K562 (cell line): Measurements from ENCODE around the gene FOXF2. TPM values are rescaled to one million over a fixed set of nuclear protein-coding genes. Genes with fewer than 3 reads are reported as not detected.

Source experiments
- ATAC-seq: fragments of 200-7000 bp; cut with Tn5 transposase; 3 replicates; pipeline ENCODE4 v1.9.1; 2020; ENCODE audit warnings: moderate library complexity
- BruUV-seq: library from RNA; stranded (reverse); fragments of 400-500 nt; replicated peaks from 2 replicates; lab custom pipeline; 2021; lab: Mats Ljungman, UMichigan
- CTCF ChIA-PET: fragments of 300-600 bp; formaldehyde crosslinking; extraction: SDS; loops from one replicate; lab custom pipeline; 2021; ENCODE audit warnings: low intra/inter-chr PET ratio; lab: Yijun Ruan, JAX
- POLR2A ChIA-PET: fragments of 300-600, 350-650 bp; sonication (Branson Sonifier 250); formaldehyde crosslinking; extraction: SDS; loops from one replicate; lab custom pipeline; 2021; ENCODE audit warnings: antibody characterized with exemption, inconsistent platforms; lab: Yijun Ruan, JAX
- DNase-seq, 4 experiments: peaks; one replicate each; pipeline versions ENCODE4 v3.0.0 to v3.0.0-alpha.2; 2011 to 2018; ENCODE audit warnings: low spot score in 3 of 4, mixed read lengths in 3 of 4; ENCODE audit errors: extremely low read depth in 1 of 4
- FAIRE-seq: peaks from 2 replicates; lab custom pipeline; 2011; peaks lifted over from hg19 to GRCh38; lab: Jason Lieb, UNC
- H2AFZ ChIP-seq: 2 replicates; pipeline ENCODE4 v1.6.0; 2011; ENCODE audit warnings: low read depth, low read length, control low read depth, inconsistent platforms
- H3K27ac ChIP-seq: fragments of 200-600 bp; 3 replicates; pipeline ENCODE4 v1.8.0; 2011; ENCODE audit warnings: low read depth, mild to moderate bottlenecking, control low read depth, inconsistent platforms, low read length, moderate library complexity, mixed read lengths; ENCODE audit errors: extremely low read depth
- H3K27me3 ChIP-seq, 2 experiments: fragments of 300-600 bp in 1 of 2; 2 replicates in 1 of 2; 3 replicates in 1 of 2; pipeline versions ENCODE4 v1.6.0 to v1.8.0; 2011; ENCODE audit warnings: inconsistent platforms in 2 of 2, low read length in 2 of 2, mild to moderate bottlenecking in 1 of 2, mixed read lengths in 1 of 2, moderate library complexity in 1 of 2; ENCODE audit not compliant: control insufficient read depth in 2 of 2, insufficient read depth in 2 of 2
- H3K36me3 ChIP-seq: fragments of 300-600 bp; 3 replicates; pipeline ENCODE4 v1.8.0; 2011; ENCODE audit warnings: mild to moderate bottlenecking, low read length, inconsistent platforms; ENCODE audit not compliant: control insufficient read depth, insufficient read depth
- H3K4me1 ChIP-seq, 2 experiments: fragments of 200-600 bp in 1 of 2; replicated peaks in 1 of 2; 2 replicates in 1 of 2; 3 replicates in 1 of 2; pipeline versions ENCODE4 v1.5.1 to v1.8.0; 2011; ENCODE audit warnings: inconsistent platforms in 2 of 2, low read length in 2 of 2, mild to moderate bottlenecking in 1 of 2, mixed read lengths in 1 of 2, moderate library complexity in 1 of 2; ENCODE audit not compliant: control insufficient read depth in 2 of 2, insufficient read depth in 2 of 2
- H3K4me2 ChIP-seq: 2 replicates; pipeline ENCODE4 v1.6.1; 2011; ENCODE audit warnings: low read length, control low read depth, inconsistent platforms, mixed read lengths; ENCODE audit not compliant: insufficient read depth
- H3K4me3 ChIP-seq: fragments of 200-600 bp; sonication (generic), shearing (Covaris generic); 2 replicates; pipeline ENCODE4 v1.5.1; 2016; ENCODE audit warnings: control low read depth, inconsistent platforms
- H3K79me2 ChIP-seq: fragments of 200-600 bp; 3 replicates; pipeline ENCODE4 v1.8.0; 2011; ENCODE audit warnings: low read length, inconsistent platforms; ENCODE audit not compliant: control insufficient read depth, insufficient read depth
- H3K9ac ChIP-seq, 2 experiments: 2 replicates each; pipeline versions ENCODE4 v1.6.0 to v1.6.1; 2011; ENCODE audit warnings: low read depth in 2 of 2, low read length in 2 of 2, control low read depth in 1 of 2, inconsistent platforms in 1 of 2, mild to moderate bottlenecking in 1 of 2, mixed read lengths in 1 of 2; ENCODE audit not compliant: insufficient read depth in 1 of 2
- H3K9me1 ChIP-seq: one replicate; pipeline ENCODE4 v1.6.0; 2011; ENCODE audit warnings: inconsistent platforms, mild to moderate bottlenecking, low read length, moderate library complexity; ENCODE audit not compliant: control insufficient read depth, insufficient read depth
- H3K9me3 ChIP-seq: replicated peaks from 2 replicates; pipeline ENCODE4 v1.5.1; 2011; ENCODE audit warnings: low read depth, low read length, inconsistent platforms; ENCODE audit not compliant: control insufficient read depth, insufficient read depth
- H4K20me1 ChIP-seq: replicated peaks from 2 replicates; pipeline ENCODE4 v1.6.1; 2011; ENCODE audit warnings: low read length, inconsistent platforms, mixed read lengths; ENCODE audit not compliant: control insufficient read depth, insufficient read depth
- RCOR1 ChIP-seq, 2 experiments: IDR thresholded peaks; 2 replicates each; pipeline ENCODE4 v1.6.1; 2012; ENCODE audit warnings: low read depth in 2 of 2, low read length in 2 of 2, borderline replicate concordance in 1 of 2, improper control_type of control experiment in 1 of 2
- STAG1 ChIP-seq: sonication (generic); formaldehyde crosslinking; IDR thresholded peaks from 2 replicates; pipeline ENCODE4 v1.5.0; 2020; ENCODE audit warnings: missing genetic modification reagents, borderline replicate concordance
- USF2 ChIP-seq: sonication (generic); formaldehyde crosslinking; IDR thresholded peaks from 2 replicates; pipeline ENCODE4 v1.5.0; 2020; ENCODE audit warnings: missing genetic modification reagents
- WGBS: fragments of 100-300 bp; shearing (Covaris generic); methylation state at CpG from one replicate; pipeline ENCODE4 v1.1.6; 2016; ENCODE audit warnings: low coverage, mixed read lengths; ENCODE audit not compliant: insufficient coverage; ENCODE audit errors: missing lambda C conversion rate; 5-methylcytosine and 5-hydroxymethylcytosine counted together
- in situ Hi-C: fragments of 300-500 bp; cut with MboI; formaldehyde crosslinking; loops from 4 replicates; pipeline ENCODE4 v1.15.0; 2018; ENCODE audit warnings: inconsistent platforms, mixed read lengths
- intact Hi-C: fragments of 100-400 bp; cut with micrococcal nuclease; formaldehyde crosslinking; loops from 2 replicates; pipeline ENCODE4 v1.14.2; 2022
- polyA plus RNA-seq, 8 experiments: library from polyadenylated mRNA; depleted of rRNA in 4 of 8; stranded (reverse) in 5 of 8; unstranded in 3 of 8; fragments of >200 nt; fragmentation: Nextera tagmentation in 2 of 8; fragmentation: Illumina TruSeq in 1 of 8; extraction: Ambion mirVana in 2 of 8; extraction: Trizol in 1 of 8; gene quantifications; 2 replicates each; pipeline versions ENCODE4 v1.2.1 to v1.2.3, GENCODE V29; 2011 to 2014; ENCODE audit warnings: inconsistent platforms in 1 of 8, missing spikeins in 1 of 8
- total RNA-seq, 7 experiments: library from RNA; depleted of rRNA in 6 of 7; stranded (reverse); fragments of >200 nt in 6 of 7; fragmentation: Illumina TruSeq in 2 of 7; extraction: Trizol in 2 of 7; gene quantifications; 2 replicates each; pipeline versions ENCODE4 v1.2.1 to v1.2.3, GENCODE V29; 2011 to 2021; ENCODE audit warnings: low replicate concordance in 1 of 7

FOXF2 gene
- total and polyA plus RNA-seq, 9 of the 15 experiments (the other 6 are each of a cell fraction or from before 2014, with no cell fraction given): not detected

- Histone ChIP-seq H3K4me2 (no peak overlapping the region), H3K79me2 (no peaks in the 10 kb centered on the region), H4K20me1 (peaks cover 5% of the 10 kb centered on the region; the same call in 1 of the 2 replicates), H2AFZ (no peak overlapping the region), H3K9me3 (no peaks in the 10 kb centered on the region), H3K27ac (no peak overlapping the region), H3K27me3 (peaks cover 59 to 91% of the 10 kb centered on the region in 2 experiments), H3K9me1 (no peaks in the 10 kb centered on the region), H3K9ac (no peak overlapping the region), H3K4me3 (no peak overlapping the region), H3K36me3 (no peaks in the 10 kb centered on the region), H3K4me1 (peaks cover 0 to 37% of the 10 kb centered on the region in 2 experiments; a peak in 2 of 5 replicates)
- in situ Hi-C loops (no loop called here), intact Hi-C loops (loop anchor here (5.0 to 10.0 kb wide), 2 partner anchors 658 to 790 kb away; no protein-coding TSS in a partner anchor)
- 5% methylated on average over 23 of the region's 35 CpGs for WGBS
- BruUV-seq: no TSS peak
- DNase-seq (no peak), ATAC-seq (no peak), FAIRE-seq (no peak)
- CTCF ChIA-PET: interaction anchor here (1.1 to 2.3 kb wide), 2 partner anchors 585 to 594 kb away, joined by 3 to 15 read pairs; no protein-coding TSS in a partner anchor
- no peak for TF ChIP-seq RCOR1 (IDR thresholded peaks at IDR 0.05; ENCODE audit: borderline replicate concordance in 1 of 2, low read depth in 2 of 2, low read length in 2 of 2)
- TF ChIP-seq STAG1 (CRISPR knock-in tag): no peak
- TF ChIP-seq USF2 (CRISPR knock-in tag): 0 out of 2 replicates have a peak, but pooled peaks have one; percentile 27
- POLR2A ChIA-PET: no interaction called here
These were observed 7.0 kb upstream of the FOXF2 start for GRCh38 chr6:1382331-1382882.
